ENCODE results near the gene FASTK. TPM values are rescaled to one million over a fixed set of nuclear protein-coding genes. Genes with fewer than 3 reads are reported as not detected.

The FASTK gene
- total and polyA plus RNA-seq, 5 donors from 2014 or later: 39.5 to 92.4 (median 49.2) TPM

DNA sequence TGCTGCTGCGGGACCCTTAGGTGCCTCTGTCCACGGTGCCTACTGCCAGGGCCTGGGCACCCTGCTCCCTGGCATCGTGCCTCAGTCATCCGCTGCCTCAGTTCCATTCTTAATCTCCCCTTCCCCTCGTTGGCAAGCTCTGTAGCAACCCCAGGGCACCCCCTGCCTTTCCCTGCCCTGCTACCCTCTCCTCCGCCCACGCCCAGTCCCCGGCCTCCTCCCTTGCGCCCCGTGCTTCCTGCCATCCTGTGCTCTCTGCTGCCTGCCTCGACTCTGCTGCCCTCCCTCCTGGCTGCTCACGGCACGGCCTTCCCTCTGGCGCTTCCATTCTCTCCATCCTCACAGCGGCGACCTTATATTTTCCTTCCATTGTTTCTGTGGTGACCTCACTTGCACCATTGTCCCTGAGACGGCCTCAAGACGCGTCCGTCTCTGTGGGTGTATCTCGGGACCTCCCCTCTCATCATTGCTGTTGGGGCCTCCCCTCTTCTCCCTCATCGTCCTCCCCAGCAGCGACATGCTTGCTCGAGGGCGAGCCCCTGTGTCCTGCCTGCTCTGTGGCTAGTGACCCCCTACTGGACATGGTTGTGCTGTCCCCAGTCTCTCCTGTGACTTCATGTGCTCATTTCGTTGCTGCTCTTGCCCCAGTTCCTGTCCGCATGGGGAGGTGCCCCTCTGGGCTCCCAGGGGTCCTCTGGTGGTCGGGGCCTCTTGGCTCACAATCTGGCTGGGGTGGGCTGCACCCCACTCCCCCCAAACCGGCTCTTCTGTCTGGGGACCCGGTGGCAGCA, 41.0 kb upstream of the FASTK start:
- Mint-ChIP-seq H3K27ac (no peak overlapping the region), H3K4me3 (no peak overlapping the region), H3K36me3 (peaks cover 14% of the 10 kb centered on the region)

DNA sequence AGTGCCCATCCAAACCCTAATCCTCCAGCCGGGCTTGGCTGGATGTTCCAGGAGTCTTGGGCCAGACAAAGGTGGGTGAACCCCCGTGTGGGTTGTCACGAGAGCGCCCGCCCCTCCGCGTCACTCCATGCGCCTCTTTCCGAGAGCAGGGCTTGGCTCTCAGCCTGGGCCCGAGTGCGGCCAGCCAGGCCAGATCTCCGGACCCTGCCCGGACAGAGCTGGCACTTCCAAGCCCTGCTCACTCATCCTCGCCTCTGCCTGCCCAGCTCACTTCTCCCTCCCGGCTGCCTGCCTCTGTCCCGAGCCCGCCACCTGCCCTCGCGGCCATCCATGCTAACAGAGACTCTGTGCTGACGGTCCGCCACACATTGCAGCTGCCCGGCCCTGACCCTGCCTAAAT, 40.3 kb upstream of the FASTK start:
- Mint-ChIP-seq H3K4me1 (peaks cover 0 to 19% (median 7%) of the 10 kb centered on the region in 4 donors), H3K9me3 (no peaks in the 10 kb centered on the region), H3K27me3 (peaks cover 18% of the 10 kb centered on the region), H3K27ac (no peak overlapping the region), H3K36me3 (peaks cover 14% of the 10 kb centered on the region), H3K4me3 (no peak overlapping the region)
- Histone ChIP-seq H3K4me3 (ENCODE audit: low read depth, low read length) (no peak overlapping the region), H3K27me3 (ENCODE audit: control insufficient read depth, insufficient read depth, low read length) (no peaks in the 10 kb centered on the region), H3K9me3 (ENCODE audit: control insufficient read depth in 2 of 2, low read length in 2 of 2) (no peaks in the 10 kb centered on the region), H3K36me3 (ENCODE audit: control insufficient read depth, insufficient read depth, low read length) (no peaks in the 10 kb centered on the region), H3K27ac (ENCODE audit: insufficient read depth, low read length, poor library complexity, severe bottlenecking) (no peak overlapping the region), H3K4me1 (ENCODE audit: control insufficient read depth, insufficient read depth, low read length, poor library complexity, severe bottlenecking) (peaks cover 3% of the 10 kb centered on the region)
- ATAC-seq (ENCODE audit: low read depth in 2 of 2) (no peak), DNase-seq (no peak)

More for the DNA sequence above, 41.0 kb upstream of the FASTK start:
- no peaks in the 10 kb centered on the region for H3K36me3 ChIP-seq (ENCODE audit: control insufficient read depth, insufficient read depth, low read length)
- Mint-ChIP-seq H3K27me3 (peaks cover 16% of the 10 kb centered on the region), H3K4me1 (peaks cover 0 to 17% (median 7%) of the 10 kb centered on the region in 4 donors), H3K9me3 (no peaks in the 10 kb centered on the region)
- H3K9me3 ChIP-seq (ENCODE audit: control insufficient read depth in 2 of 2, low read length in 2 of 2): no peaks in the 10 kb centered on the region
- H3K27ac ChIP-seq (ENCODE audit: insufficient read depth, low read length, poor library complexity, severe bottlenecking): no peak overlapping the region
- H3K4me3 ChIP-seq (ENCODE audit: low read depth, low read length): no peak overlapping the region
- H3K4me1 ChIP-seq (ENCODE audit: control insufficient read depth, insufficient read depth, low read length, poor library complexity, severe bottlenecking): no peaks in the 10 kb centered on the region
- H3K27me3 ChIP-seq (ENCODE audit: control insufficient read depth, insufficient read depth, low read length): no peaks in the 10 kb centered on the region
- ATAC-seq (ENCODE audit: low read depth in 2 of 2): no peak
- DNase-seq: no peak

DNA sequence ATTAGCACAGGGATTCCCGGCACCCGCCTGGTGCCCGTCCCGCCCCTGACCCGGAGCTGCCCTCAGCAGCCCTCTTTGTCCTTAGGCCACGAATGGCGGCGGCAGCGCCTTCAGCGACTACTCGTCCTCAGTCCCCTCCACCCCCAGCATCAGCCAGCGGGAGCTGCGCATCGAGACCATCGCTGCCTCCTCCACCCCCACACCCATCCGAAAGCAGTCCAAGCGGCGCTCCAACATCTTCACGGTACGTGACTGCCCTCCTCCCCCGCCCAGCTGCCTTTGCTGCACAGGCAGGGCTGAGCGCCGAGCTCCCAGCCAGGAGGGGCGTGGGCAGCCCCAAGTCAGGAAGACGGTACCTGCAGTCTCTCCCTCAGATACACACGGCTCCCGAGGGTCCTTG, 39.3 kb upstream of the FASTK start:
- Mint-ChIP-seq H3K4me3 (no peak overlapping the region), H3K4me1 (peaks cover 0 to 22% (median 7%) of the 10 kb centered on the region in 4 donors), H3K36me3 (peaks cover 14% of the 10 kb centered on the region), H3K9me3 (no peaks in the 10 kb centered on the region), H3K27ac (no peak overlapping the region), H3K27me3 (peaks cover 21% of the 10 kb centered on the region)
- Histone ChIP-seq H3K27me3 (ENCODE audit: control insufficient read depth, insufficient read depth, low read length) (no peaks in the 10 kb centered on the region), H3K27ac (ENCODE audit: insufficient read depth, low read length, poor library complexity, severe bottlenecking) (no peak overlapping the region), H3K36me3 (ENCODE audit: control insufficient read depth, insufficient read depth, low read length) (no peaks in the 10 kb centered on the region), H3K4me3 (ENCODE audit: low read depth, low read length) (no peak overlapping the region), H3K4me1 (ENCODE audit: control insufficient read depth, insufficient read depth, low read length, poor library complexity, severe bottlenecking) (peaks cover 4% of the 10 kb centered on the region), H3K9me3 (ENCODE audit: control insufficient read depth in 2 of 2, low read length in 2 of 2) (no peaks in the 10 kb centered on the region)
- no peak for ATAC-seq (ENCODE audit: low read depth in 2 of 2)
- no peak for DNase-seq

DNA sequence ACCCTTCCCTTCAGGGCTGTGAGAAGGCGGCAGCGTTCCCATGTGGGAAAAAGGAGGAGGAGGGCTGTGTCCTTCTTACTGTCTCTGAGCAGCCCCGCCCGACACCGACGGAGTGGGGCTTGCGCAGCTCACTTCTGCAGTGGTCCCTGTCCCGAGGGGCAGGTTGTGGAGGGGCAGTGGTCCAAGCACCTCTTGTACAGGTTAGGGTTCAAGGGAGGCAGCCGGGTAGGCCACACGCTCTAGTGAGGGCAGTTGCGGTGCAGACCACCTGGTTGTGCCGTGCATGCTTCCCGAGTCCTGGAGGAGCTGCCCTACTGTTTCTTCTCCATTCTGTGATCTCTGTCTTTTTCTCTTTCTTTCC, 38.4 kb upstream of the FASTK start:
- peaks cover 19% of the 10 kb centered on the region for H3K27me3 Mint-ChIP-seq
- ATAC-seq (ENCODE audit: low read depth in 2 of 2) (no peak), DNase-seq (no peak)
- Histone ChIP-seq H3K4me3 (ENCODE audit: low read depth, low read length) (no peak overlapping the region), H3K27ac (ENCODE audit: insufficient read depth, low read length, poor library complexity, severe bottlenecking) (no peak overlapping the region), H3K36me3 (ENCODE audit: control insufficient read depth, insufficient read depth, low read length) (no peaks in the 10 kb centered on the region), H3K9me3 (ENCODE audit: control insufficient read depth in 2 of 2, low read length in 2 of 2) (no peaks in the 10 kb centered on the region), H3K4me1 (ENCODE audit: control insufficient read depth, insufficient read depth, low read length, poor library complexity, severe bottlenecking) (peaks cover 4% of the 10 kb centered on the region), H3K27me3 (ENCODE audit: control insufficient read depth, insufficient read depth, low read length) (no peaks in the 10 kb centered on the region)
- H3K9me3 Mint-ChIP-seq: no peaks in the 10 kb centered on the region
- peaks cover 0 to 21% (median 5%) of the 10 kb centered on the region in 4 donors for H3K4me1 Mint-ChIP-seq
- peaks cover 13% of the 10 kb centered on the region for H3K36me3 Mint-ChIP-seq
- peak overlapping the region in 2 of 4 donors; percentile 56 to 88 for H3K4me3 Mint-ChIP-seq
- no peak overlapping the region for H3K27ac Mint-ChIP-seq

DNA sequence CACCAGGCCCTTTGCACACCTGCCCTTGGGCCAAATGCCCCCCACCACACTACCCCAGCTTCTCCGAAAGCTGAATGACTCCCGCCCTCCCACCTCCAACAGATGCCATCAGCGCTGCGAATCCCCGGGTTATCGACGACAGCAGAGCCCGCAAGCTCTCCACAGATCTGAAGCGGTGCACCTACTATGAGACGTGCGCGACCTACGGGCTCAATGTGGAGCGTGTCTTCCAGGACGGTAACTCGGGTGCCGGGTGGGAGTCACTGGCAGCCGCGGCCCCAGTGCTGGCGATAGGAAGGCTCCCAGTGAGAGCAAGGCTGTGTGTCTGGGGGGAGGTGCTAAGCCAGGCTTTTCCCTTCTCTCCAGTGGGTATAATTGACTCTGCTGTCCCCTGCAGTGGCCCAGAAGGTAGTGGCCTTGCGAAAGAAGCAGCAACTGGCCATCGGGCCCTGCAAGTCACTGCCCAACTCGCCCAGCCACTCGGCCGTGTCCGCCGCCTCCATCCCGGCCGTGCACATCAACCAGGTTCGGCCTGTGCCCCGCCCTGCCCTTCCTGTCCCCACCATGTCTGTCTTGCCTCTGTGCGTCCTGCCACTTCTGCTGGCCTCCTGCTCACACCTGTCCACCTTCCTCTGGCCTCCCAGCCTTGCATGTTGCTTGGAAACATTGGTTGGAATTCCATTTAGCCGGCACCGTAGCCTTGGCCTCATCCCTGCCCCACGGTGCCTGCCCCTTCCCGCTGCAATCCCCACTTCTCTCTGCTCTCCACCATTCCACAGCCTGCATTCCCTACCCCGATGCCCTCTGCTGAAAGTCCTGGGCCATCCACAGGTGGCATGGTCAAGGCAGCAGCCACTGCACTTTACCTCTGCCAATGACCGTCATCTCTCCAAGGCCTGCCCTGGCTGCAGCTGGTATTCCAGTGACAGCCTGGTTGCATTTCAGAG, 37.8 kb upstream of the FASTK start:
- Histone ChIP-seq H3K9me3 (ENCODE audit: control insufficient read depth in 2 of 2, low read length in 2 of 2) (no peaks in the 10 kb centered on the region), H3K4me3 (ENCODE audit: low read depth, low read length) (no peak overlapping the region), H3K4me1 (ENCODE audit: control insufficient read depth, insufficient read depth, low read length, poor library complexity, severe bottlenecking) (peaks cover 4% of the 10 kb centered on the region), H3K36me3 (ENCODE audit: control insufficient read depth, insufficient read depth, low read length) (no peaks in the 10 kb centered on the region), H3K27me3 (ENCODE audit: control insufficient read depth, insufficient read depth, low read length) (no peaks in the 10 kb centered on the region), H3K27ac (ENCODE audit: insufficient read depth, low read length, poor library complexity, severe bottlenecking) (no peak overlapping the region)
- Mint-ChIP-seq H3K27me3 (peaks cover 14% of the 10 kb centered on the region), H3K9me3 (no peaks in the 10 kb centered on the region), H3K36me3 (peaks cover 10% of the 10 kb centered on the region), H3K4me3 (peak overlapping the region in 2 of 4 donors; percentile 56 to 88), H3K4me1 (peaks cover 0 to 20% (median 4%) of the 10 kb centered on the region in 4 donors), H3K27ac (peak overlapping the region in 2 of 3 donors; percentile 56 to 71)
- ATAC-seq (ENCODE audit: low read depth in 2 of 2): no peak
- DNase-seq: no peak

DNA sequence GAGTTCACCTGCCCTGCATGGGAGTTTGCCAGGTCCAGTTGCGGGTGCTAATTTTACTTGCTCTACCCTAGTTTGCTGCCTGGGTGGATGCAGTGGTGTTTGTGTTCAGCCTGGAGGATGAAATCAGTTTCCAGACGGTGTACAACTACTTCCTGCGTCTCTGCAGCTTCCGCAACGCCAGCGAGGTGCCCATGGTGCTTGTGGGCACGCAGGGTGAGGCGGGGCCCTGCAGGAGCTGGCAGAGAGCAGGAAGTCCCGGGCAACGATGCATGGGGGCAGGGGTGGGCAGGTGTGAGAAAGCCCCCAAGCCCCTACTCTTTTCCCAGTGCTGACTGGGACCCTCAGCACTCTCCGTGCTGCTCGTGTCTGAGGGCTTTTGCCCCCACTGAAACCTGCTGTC, 37.0 kb upstream of the FASTK start:
- Histone ChIP-seq H3K9me3 (ENCODE audit: control insufficient read depth in 2 of 2, low read length in 2 of 2) (no peaks in the 10 kb centered on the region), H3K27me3 (ENCODE audit: control insufficient read depth, insufficient read depth, low read length) (no peaks in the 10 kb centered on the region), H3K36me3 (ENCODE audit: control insufficient read depth, insufficient read depth, low read length) (no peaks in the 10 kb centered on the region), H3K4me1 (ENCODE audit: control insufficient read depth, insufficient read depth, low read length, poor library complexity, severe bottlenecking) (peaks cover 4% of the 10 kb centered on the region), H3K27ac (ENCODE audit: insufficient read depth, low read length, poor library complexity, severe bottlenecking) (peak overlapping the region; percentile 6), H3K4me3 (ENCODE audit: low read depth, low read length) (peak overlapping the region; percentile 10)
- H3K27ac Mint-ChIP-seq: peak overlapping the region; percentile 56 to 89 (median 89)
- DNase-seq (peak in 2 of 3 donors; percentile 50 to 63), ATAC-seq (ENCODE audit: low read depth in 2 of 2) (peak; percentile 68 to 75)
- H3K9me3 Mint-ChIP-seq: no peaks in the 10 kb centered on the region
- peak overlapping the region; percentile 73 to 78 (median 77) for H3K4me3 Mint-ChIP-seq
- H3K27me3 Mint-ChIP-seq: peaks cover 17% of the 10 kb centered on the region
- H3K4me1 Mint-ChIP-seq: peaks cover 0 to 20% (median 4%) of the 10 kb centered on the region in 4 donors
- H3K36me3 Mint-ChIP-seq: peaks cover 10% of the 10 kb centered on the region

DNA sequence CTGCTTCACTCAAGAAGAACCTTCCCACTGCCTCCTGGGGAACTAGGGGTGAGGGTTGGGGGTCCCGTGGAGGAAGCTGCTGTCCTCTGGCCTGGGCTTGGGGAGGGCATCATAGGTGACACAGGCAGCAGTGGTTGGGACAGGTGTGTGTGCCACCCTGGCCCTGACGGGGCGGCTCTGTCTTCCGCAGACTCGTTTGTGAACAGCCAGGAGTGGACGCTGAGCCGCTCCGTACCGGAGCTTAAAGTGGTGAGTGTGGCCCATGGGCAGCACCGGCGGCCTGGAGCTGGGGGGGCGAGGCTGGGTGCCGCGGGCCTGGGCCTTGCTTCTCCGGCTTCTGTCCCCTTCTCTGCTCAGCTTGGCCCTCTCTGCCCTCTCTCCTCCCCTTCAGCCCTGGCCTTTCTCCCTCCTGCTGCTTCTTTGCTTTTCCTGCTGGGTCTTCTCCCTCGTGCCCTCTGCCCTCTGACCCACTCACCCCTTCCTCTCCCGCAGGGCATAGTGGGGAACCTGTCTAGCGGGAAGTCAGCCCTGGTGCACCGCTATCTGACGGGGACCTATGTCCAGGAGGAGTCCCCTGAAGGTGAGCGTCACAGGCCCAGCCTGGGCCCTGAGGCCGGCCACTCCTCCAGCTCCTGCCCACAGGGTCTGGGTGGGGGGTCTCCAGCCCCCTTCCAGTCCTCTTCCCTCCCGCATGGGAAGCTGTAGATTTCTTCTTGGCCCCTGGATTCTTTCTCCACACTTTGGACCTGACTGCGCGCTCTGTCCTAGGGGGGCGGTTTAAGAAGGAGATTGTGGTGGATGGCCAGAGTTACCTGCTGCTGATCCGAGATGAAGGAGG, 36.2 kb upstream of the FASTK start:
- H3K36me3 ChIP-seq (ENCODE audit: control insufficient read depth, insufficient read depth, low read length): no peaks in the 10 kb centered on the region
- peak overlapping the region in 2 of 3 donors; percentile 56 to 89 for H3K27ac Mint-ChIP-seq
- no peak for DNase-seq

More for the DNA sequence above, 36.2 kb upstream of the FASTK start:
- Histone ChIP-seq H3K27me3 (ENCODE audit: control insufficient read depth, insufficient read depth, low read length) (no peaks in the 10 kb centered on the region), H3K4me1 (ENCODE audit: control insufficient read depth, insufficient read depth, low read length, poor library complexity, severe bottlenecking) (peaks cover 4% of the 10 kb centered on the region), H3K4me3 (ENCODE audit: low read depth, low read length) (peak overlapping the region; percentile 10), H3K27ac (ENCODE audit: insufficient read depth, low read length, poor library complexity, severe bottlenecking) (peak overlapping the region; percentile 6), H3K9me3 (ENCODE audit: control insufficient read depth in 2 of 2, low read length in 2 of 2) (no peaks in the 10 kb centered on the region)
- ATAC-seq (ENCODE audit: low read depth in 2 of 2): no peak
- peak overlapping the region; percentile 73 to 78 (median 77) for H3K4me3 Mint-ChIP-seq
- H3K4me1 Mint-ChIP-seq: peaks cover 0 to 20% (median 4%) of the 10 kb centered on the region in 4 donors
- peaks cover 10% of the 10 kb centered on the region for H3K36me3 Mint-ChIP-seq
- H3K9me3 Mint-ChIP-seq: no peaks in the 10 kb centered on the region
- peaks cover 17% of the 10 kb centered on the region for H3K27me3 Mint-ChIP-seq
